B cell (primary cell): Measurements from ENCODE around the gene GABRD.

Source experiments
- CTCF ChIP-seq: fragments of 200-600 bp; IDR thresholded peaks from one replicate; pipeline ENCODE4 v1.8.0; 2022; ENCODE audit warnings: antibody characterized with exemption, mild to moderate bottlenecking
- EZH2 ChIP-seq: IDR thresholded peaks from 2 replicates; pipeline ENCODE4 v1.6.1; 2012; ENCODE audit warnings: borderline replicate concordance, low read depth, mild to moderate bottlenecking, moderate library complexity, low read length; ENCODE audit not compliant: insufficient read depth, poor library complexity, severe bottlenecking

DNA sequence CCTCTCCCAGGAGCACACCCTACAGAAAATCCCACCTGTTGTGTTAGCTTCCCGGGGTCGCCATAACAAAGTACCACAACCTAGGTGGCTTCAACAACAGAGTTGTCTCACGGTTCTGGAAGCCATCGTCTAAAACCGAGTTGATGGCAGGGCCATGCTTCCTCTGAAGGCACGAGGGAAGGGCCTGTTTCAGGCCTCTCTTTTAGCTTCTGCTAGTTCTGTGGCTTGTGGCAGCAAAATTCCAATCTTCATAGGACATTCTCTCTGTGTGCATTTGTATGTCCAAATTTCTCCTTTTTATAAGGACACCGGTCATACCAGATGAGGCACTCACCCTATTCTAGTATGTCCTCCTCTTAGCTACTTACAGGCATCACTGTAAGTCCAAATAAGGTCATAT, 18.7 kb upstream of the GABRD start:
- TF ChIP-seq CTCF, result no peak
- TF ChIP-seq EZH2, result no peak
